Sigmoid colon (tissue), 7 donors: ENCODE measurements around the gene AMACR. TPM values are rescaled to one million over a fixed set of nuclear protein-coding genes. Genes with fewer than 3 reads are reported as not detected.

Experiments
- DNase-seq: peaks from one replicate; pipeline ENCODE4 v3.0.0-alpha.2; 2019
- H3K27ac ChIP-seq, 4 donors: fragments of 200-600 bp; sonication (generic); one replicate each; pipeline ENCODE4 v1.5.1; 2016 to 2019; ENCODE audit warnings: mild to moderate bottlenecking in 1 of 4
- H3K27me3 ChIP-seq, 3 donors: fragments of 200-600 bp; sonication (generic); one replicate each; pipeline ENCODE4 v1.5.1; 2019; ENCODE audit warnings: mild to moderate bottlenecking in 1 of 3
- H3K36me3 ChIP-seq, 4 donors: fragments of 200-600 bp; sonication (generic); one replicate each; pipeline ENCODE4 v1.5.1; 2016 to 2019
- H3K4me1 ChIP-seq, 4 donors: fragments of 200-600 bp; sonication (generic); one replicate each; pipeline ENCODE4 v1.5.1; 2017 to 2019
- H3K4me3 ChIP-seq, 4 donors: fragments of 200-600 bp; sonication (generic); one replicate each; pipeline ENCODE4 v1.5.1; 2017 to 2019; ENCODE audit warnings: mild to moderate bottlenecking in 2 of 4, moderate library complexity in 1 of 4
- H3K9me3 ChIP-seq, 4 donors: fragments of 200-600 bp in 3 of 4; sonication (generic) in 3 of 4; one replicate each; pipeline versions ENCODE4 v1.5.1 to v1.6.1; 2013 to 2019
- EP300 ChIP-seq, 4 donors: sonication (generic); formaldehyde crosslinking; IDR thresholded peaks; one replicate each; pipeline ENCODE4 v1.6.1; 2017; ENCODE audit warnings: antibody characterized with exemption in 4 of 4
- POLR2A ChIP-seq, 2 donors: fragments of 450-650 bp; IDR thresholded peaks; one replicate each; pipeline ENCODE4 v1.6.1; 2016; ENCODE audit warnings: antibody characterized with exemption in 2 of 2, mild to moderate bottlenecking in 2 of 2, moderate library complexity in 2 of 2
- POLR2AphosphoS5 ChIP-seq, 4 donors: sonication (generic); formaldehyde crosslinking; IDR thresholded peaks; one replicate each; pipeline ENCODE4 v1.6.1; 2017; ENCODE audit warnings: antibody characterized with exemption in 4 of 4
- WGBS, 2 donors: extraction: QIAGEN DNeasy Blood & Tissue Kit; methylation state at CpG; one replicate each; pipeline ENCODE4 v1.1.7; 2013; 5-methylcytosine and 5-hydroxymethylcytosine counted together
- intact Hi-C: fragments of 100-400 bp; cut with DNase I; formaldehyde crosslinking; loops from one replicate; pipeline ENCODE4 v1.15.1; 2023
- polyA plus RNA-seq, 3 donors: library from polyadenylated mRNA; stranded (reverse); fragments of 200-250 nt; gene quantifications; one replicate each; pipeline ENCODE4 v1.2.3, GENCODE V29; 2013
- total RNA-seq, 4 donors: library from RNA; depleted of rRNA; stranded (reverse); fragments of >200 nt; gene quantifications; one replicate each; pipeline ENCODE4 v1.1.0, GENCODE V29; 2016
- TF ChIP-seq, protein P1 (sequence below), 4 experiments: fragments of 450-650 bp in 3 of 4; fragments of 200-600 bp in 1 of 4; IDR thresholded peaks; one replicate each; pipeline ENCODE4 v1.5.1; 2016 to 2019; ENCODE audit warnings: antibody characterized with exemption in 4 of 4, mild to moderate bottlenecking in 3 of 4, moderate library complexity in 2 of 4
- donor health status: healthy with polysubstance abuse.
- donor health status: Bipolar disorder and iron deficiency.
- donor health status: healthy.

The AMACR gene
- total and polyA plus RNA-seq, 7 donors = 5.3 to 106 (median 11.4) TPM

DNA sequence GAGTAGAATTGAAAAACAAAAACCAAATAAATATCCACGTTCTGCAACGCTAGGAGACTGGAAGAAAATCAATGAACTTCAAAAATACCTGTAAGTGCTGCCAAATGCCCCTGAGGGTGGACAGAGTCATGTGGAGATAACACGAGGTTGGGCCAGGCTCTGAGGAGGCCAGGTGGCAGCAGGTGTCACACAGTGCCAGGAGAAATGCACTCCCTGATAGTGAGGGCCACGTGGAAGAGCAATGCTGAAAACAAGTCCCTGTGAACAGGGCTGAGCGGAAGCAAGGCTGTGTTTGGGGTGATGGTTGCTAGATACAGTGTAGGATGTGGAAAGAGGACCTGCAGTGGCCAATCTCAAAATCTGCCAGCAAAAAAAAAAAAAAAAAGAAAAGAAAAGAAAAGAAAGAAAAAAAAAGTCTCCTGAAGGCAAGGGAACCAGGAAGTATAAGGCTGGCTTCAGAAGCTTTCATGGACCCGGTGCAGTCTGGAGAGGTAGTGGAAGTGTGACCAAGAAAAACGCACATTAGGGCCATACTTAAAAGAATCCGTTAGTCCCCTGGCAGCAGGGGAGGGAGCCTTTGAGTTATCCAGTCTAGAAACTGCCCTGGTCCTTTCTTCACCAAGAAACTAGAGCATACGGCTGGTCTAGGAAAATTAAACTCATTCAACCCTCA is 18.4 kb upstream of the AMACR start:
- Histone ChIP-seq H3K9me3 (no peaks in the 10 kb centered on the region), H3K36me3 (no peaks in the 10 kb centered on the region), H3K4me1 (no peaks in the 10 kb centered on the region), H3K4me3 (no peak overlapping the region), H3K27ac (no peak overlapping the region), H3K27me3 (no peaks in the 10 kb centered on the region)
- DNase-seq = no peak
- intact Hi-C loops = no loop called here
- TF ChIP-seq, protein P1, sequence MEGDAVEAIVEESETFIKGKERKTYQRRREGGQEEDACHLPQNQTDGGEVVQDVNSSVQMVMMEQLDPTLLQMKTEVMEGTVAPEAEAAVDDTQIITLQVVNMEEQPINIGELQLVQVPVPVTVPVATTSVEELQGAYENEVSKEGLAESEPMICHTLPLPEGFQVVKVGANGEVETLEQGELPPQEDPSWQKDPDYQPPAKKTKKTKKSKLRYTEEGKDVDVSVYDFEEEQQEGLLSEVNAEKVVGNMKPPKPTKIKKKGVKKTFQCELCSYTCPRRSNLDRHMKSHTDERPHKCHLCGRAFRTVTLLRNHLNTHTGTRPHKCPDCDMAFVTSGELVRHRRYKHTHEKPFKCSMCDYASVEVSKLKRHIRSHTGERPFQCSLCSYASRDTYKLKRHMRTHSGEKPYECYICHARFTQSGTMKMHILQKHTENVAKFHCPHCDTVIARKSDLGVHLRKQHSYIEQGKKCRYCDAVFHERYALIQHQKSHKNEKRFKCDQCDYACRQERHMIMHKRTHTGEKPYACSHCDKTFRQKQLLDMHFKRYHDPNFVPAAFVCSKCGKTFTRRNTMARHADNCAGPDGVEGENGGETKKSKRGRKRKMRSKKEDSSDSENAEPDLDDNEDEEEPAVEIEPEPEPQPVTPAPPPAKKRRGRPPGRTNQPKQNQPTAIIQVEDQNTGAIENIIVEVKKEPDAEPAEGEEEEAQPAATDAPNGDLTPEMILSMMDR (IDR thresholded peaks at IDR 0.05) = no peak
- TF ChIP-seq POLR2A (IDR thresholded peaks at IDR 0.05) (no peak), EP300 (IDR thresholded peaks at IDR 0.05) (no peak), POLR2AphosphoS5 (IDR thresholded peaks at IDR 0.05) (no peak)
- WGBS, 2 donors = 80 to 89% methylated on average over 9 of the region's 9 CpGs

DNA sequence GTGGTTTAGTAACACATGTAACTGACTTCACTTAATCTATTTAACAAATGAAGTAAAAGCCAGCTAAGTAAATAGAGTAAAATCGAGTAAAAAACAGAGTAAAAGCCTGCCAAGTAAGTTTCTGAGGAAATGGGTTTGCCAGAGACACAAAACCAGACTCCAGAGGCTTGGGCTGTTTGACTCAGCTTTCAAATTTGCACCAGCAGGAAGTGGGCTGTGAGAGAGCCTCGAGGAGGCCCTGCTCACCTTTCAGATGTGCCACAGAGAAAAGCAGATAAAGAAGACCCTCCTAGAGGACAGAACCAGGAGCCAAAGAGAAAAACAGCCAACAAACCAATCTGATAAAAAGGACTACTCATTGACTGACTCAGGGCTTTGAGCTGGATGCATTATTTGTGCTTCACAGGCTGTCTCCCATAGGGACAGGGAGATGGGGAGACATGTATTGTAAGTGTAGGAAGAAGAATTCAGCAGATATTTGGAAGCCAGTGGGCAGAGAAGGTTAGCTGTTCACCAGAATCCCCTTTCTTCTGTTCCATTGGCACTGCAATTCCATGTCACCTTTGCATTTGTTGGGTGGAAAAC is 14.4 kb upstream of the AMACR start:
- peaks cover 0 to 1% (median 0%) of the 10 kb centered on the region in 4 donors for H3K4me1 ChIP-seq
- WGBS, 2 donors = 10 to 22% methylated on average over 2 of the region's 2 CpGs
- intact Hi-C loops = no loop called here
- TF ChIP-seq POLR2A (IDR thresholded peaks at IDR 0.05) = no peak
- no peak for TF ChIP-seq POLR2AphosphoS5 (IDR thresholded peaks at IDR 0.05)
- TF ChIP-seq, protein P1 (IDR thresholded peaks at IDR 0.05) = no peak
- TF ChIP-seq EP300 (IDR thresholded peaks at IDR 0.05) = no peak
- no peak overlapping the region for H3K4me3 ChIP-seq
- peaks cover 0 to 8% (median 0%) of the 10 kb centered on the region in 4 donors for H3K36me3 ChIP-seq
- H3K27ac ChIP-seq = no peak overlapping the region
- DNase-seq = no peak
- H3K9me3 ChIP-seq = no peaks in the 10 kb centered on the region
- H3K27me3 ChIP-seq = no peaks in the 10 kb centered on the region

DNA sequence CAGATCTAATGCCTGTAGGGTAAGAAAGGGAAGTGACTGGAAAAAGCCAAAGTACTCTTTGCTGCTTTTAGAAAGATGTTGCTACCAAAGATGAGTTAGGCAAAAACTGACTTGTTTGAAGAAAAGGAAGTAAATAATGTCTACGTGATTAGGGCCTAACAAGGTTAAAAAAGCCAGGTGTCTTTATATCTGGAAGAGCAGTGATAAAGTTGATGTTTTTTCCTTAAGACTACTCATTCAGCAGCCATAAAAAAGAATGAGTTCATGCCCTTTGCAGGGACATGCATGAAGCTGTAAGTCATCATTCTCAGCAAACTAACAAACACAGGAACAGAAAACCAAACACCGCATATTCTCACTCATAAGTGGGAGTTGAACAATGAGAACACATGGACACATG is 13.5 kb upstream of the AMACR start:
- no peak for DNase-seq
- Histone ChIP-seq H3K27ac (no peak overlapping the region), H3K4me1 (peaks cover 0 to 10% (median 6%) of the 10 kb centered on the region in 4 donors), H3K27me3 (no peaks in the 10 kb centered on the region), H3K9me3 (no peaks in the 10 kb centered on the region), H3K4me3 (no peak overlapping the region), H3K36me3 (peaks cover 0 to 8% (median 0%) of the 10 kb centered on the region in 4 donors)
- WGBS, 2 donors = 26 to 63% methylated on average over 2 of the region's 2 CpGs
- TF ChIP-seq POLR2AphosphoS5 (IDR thresholded peaks at IDR 0.05) (no peak), EP300 (IDR thresholded peaks at IDR 0.05) (no peak), POLR2A (IDR thresholded peaks at IDR 0.05) (no peak)
- TF ChIP-seq, protein P1 (IDR thresholded peaks at IDR 0.05) = no peak
- intact Hi-C loops = no loop called here

DNA sequence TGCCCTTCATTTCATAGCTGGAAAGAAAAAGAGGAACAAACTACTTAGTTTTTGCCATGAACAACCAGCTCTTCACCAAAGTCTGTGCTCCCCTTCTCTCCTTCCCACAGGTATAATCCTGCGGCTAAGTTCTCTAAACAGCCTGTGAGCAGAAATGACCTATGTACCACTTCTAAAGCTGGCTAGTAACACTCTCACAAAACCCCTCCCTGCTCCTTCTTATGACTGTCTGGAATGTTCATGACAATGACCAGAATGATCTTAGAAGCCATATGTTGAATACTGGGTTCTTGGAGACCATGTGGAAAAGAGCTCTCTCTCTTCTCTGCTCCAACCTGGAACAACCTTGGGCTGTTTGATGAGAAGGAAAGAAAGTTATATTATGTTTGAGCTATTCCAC is 12.9 kb upstream of the AMACR start:
- DNase-seq = no peak
- 43 to 78% methylated on average over 1 of the region's 1 CpG for WGBS, 2 donors
- no peak overlapping the region for H3K27ac ChIP-seq
- H3K9me3 ChIP-seq = no peaks in the 10 kb centered on the region
- H3K4me3 ChIP-seq = no peak overlapping the region
- H3K27me3 ChIP-seq = no peaks in the 10 kb centered on the region
- H3K4me1 ChIP-seq = peaks cover 0 to 16% (median 12%) of the 10 kb centered on the region in 4 donors
- peaks cover 0 to 8% (median 0%) of the 10 kb centered on the region in 4 donors for H3K36me3 ChIP-seq
- TF ChIP-seq, protein P1 (IDR thresholded peaks at IDR 0.05) = no peak
- TF ChIP-seq POLR2A (IDR thresholded peaks at IDR 0.05) = no peak
- no peak for TF ChIP-seq POLR2AphosphoS5 (IDR thresholded peaks at IDR 0.05)
- TF ChIP-seq EP300 (IDR thresholded peaks at IDR 0.05) = no peak
- intact Hi-C loops = no loop called here
